ENCODE measurements around the gene PDZD4. TPM values are rescaled to one million over a fixed set of nuclear protein-coding genes. Genes with fewer than 3 reads are reported as not detected.

Gene PDZD4, protein sequence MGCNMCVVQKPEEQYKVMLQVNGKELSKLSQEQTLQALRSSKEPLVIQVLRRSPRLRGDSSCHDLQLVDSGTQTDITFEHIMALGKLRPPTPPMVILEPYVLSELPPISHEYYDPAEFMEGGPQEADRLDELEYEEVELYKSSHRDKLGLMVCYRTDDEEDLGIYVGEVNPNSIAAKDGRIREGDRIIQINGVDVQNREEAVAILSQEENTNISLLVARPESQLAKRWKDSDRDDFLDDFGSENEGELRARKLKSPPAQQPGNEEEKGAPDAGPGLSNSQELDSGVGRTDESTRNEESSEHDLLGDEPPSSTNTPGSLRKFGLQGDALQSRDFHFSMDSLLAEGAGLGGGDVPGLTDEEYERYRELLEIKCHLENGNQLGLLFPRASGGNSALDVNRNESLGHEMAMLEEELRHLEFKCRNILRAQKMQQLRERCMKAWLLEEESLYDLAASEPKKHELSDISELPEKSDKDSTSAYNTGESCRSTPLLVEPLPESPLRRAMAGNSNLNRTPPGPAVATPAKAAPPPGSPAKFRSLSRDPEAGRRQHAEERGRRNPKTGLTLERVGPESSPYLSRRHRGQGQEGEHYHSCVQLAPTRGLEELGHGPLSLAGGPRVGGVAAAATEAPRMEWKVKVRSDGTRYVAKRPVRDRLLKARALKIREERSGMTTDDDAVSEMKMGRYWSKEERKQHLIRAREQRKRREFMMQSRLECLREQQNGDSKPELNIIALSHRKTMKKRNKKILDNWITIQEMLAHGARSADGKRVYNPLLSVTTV
- total RNA-seq (10 to 100 TPM in 1 of 5 donors, 1 to 10 TPM in 4; 4.6 to 11.1 (median 6.7) TPM), polyA plus RNA-seq (1 to 10 TPM; 2.1 to 5.5 (median 3.4) TPM)
- long read RNA-seq, donor 1, partial matches to known transcripts, result 0 of 2 reads
- long read RNA-seq, donor 1, other reads (novel, unspliced or antisense), result 0 of 2 reads
- long read RNA-seq, donor 2, partial matches to known transcripts, result 0 of 2 reads
- long read RNA-seq, donor 2, other reads (novel, unspliced or antisense), result 0 of 2 reads
- long read RNA-seq, donor 3, partial matches to known transcripts, result 0 of 1 reads
- long read RNA-seq, donor 3, other reads (novel, unspliced or antisense), result 0 of 1 reads
- long read RNA-seq, donor 4, result 0 reads
- long read RNA-seq, donor 5, partial matches to known transcripts, result 0 of 3 reads
- long read RNA-seq, donor 5, other reads (novel, unspliced or antisense), result 0 of 3 reads
- long read RNA-seq, donor 6, partial matches to known transcripts, result 0 of 2 reads
- long read RNA-seq, donor 6, other reads (novel, unspliced or antisense), result 0 of 2 reads
- long read RNA-seq, donor 7, partial matches to known transcripts, result 0 of 1 reads
- long read RNA-seq, donor 7, other reads (novel, unspliced or antisense), result 0 of 1 reads
- long read RNA-seq, donor 8, partial matches to known transcripts, result 0 of 2 reads
- long read RNA-seq, donor 8, other reads (novel, unspliced or antisense), result 0 of 2 reads
- long read RNA-seq, donor 9, result 0 reads
- long read RNA-seq, donor 10, partial matches to known transcripts, result 0 of 1 reads
- long read RNA-seq, donor 10, other reads (novel, unspliced or antisense), result 0 of 1 reads

DNA sequence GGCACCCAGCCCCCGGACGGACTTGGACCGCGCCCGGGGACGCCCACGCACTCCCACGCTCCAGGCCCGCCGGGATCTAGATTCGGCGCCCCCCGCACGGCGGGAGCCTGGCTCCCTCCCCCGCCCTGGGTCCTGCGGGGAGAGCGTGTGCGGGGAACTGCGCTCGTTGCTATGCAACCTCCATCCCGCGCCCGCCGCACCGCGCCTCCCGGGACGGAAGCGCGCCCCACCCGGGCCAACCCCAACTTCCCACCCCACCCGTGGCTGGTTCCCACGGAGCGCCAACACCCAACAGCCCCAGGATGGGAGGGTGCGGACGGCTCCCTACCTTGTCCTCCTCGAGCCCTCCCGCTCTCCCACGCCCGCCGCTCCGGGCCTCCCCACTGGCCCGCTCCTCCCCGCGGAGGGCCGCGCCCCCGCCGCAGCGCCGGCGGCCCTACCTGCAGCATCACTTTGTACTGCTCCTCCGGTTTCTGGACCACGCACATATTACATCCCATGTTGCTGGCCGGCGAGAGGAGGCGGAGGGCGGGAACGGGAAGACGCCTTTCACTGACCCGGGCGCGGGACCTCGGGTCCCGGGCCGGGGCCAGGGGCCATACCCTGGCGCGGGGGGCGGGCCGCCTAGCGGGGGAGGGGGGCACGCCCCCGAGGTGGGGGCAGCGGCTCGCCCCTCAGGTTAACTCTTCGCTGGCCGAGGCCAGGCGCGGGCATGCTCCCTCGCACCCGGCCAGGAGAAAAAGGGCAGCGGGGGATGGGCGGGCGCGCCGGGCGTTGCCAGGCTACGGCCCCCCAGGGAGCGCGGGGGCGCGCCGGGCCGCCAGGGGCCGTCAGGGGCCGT is at the start of gene PDZD4:
PDZD4 (minus strand) TSS at position 746 of the 841 bp plus-strand sequence; CDS start at position 500, 246 bp downstream.
- 0 to 33% (median 5%) methylated on average over 17 to 90 of the region's 97 CpGs for WGBS, 5 donors
- peaks cover 4 to 25% (median 24%) of the 10 kb centered on the region in 4 donors for H3K4me1 ChIP-seq
- peaks cover 0 to 53% (median 43%) of the 10 kb centered on the region in 3 donors for H3K27me3 ChIP-seq
- H3K4me3 ChIP-seq, result peak within 1 kb of the TSS; percentile 46 to 55 (median 50)
- peak within 1 kb of the TSS in 1 of 5 donors; percentile 42 for H3K27ac ChIP-seq
- intact Hi-C loops (cut with DNase I; ENCODE audit: low total_unique reads), result no loop called here
- TF ChIP-seq EP300 (IDR thresholded peaks at IDR 0.05) (no peak), POLR2A (IDR thresholded peaks at IDR 0.05) (no peak), POLR2AphosphoS5 (IDR thresholded peaks at IDR 0.05) (no peak)
- TF ChIP-seq, protein P1, sequence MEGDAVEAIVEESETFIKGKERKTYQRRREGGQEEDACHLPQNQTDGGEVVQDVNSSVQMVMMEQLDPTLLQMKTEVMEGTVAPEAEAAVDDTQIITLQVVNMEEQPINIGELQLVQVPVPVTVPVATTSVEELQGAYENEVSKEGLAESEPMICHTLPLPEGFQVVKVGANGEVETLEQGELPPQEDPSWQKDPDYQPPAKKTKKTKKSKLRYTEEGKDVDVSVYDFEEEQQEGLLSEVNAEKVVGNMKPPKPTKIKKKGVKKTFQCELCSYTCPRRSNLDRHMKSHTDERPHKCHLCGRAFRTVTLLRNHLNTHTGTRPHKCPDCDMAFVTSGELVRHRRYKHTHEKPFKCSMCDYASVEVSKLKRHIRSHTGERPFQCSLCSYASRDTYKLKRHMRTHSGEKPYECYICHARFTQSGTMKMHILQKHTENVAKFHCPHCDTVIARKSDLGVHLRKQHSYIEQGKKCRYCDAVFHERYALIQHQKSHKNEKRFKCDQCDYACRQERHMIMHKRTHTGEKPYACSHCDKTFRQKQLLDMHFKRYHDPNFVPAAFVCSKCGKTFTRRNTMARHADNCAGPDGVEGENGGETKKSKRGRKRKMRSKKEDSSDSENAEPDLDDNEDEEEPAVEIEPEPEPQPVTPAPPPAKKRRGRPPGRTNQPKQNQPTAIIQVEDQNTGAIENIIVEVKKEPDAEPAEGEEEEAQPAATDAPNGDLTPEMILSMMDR (IDR thresholded peaks at IDR 0.05), result no peak
- peak in 1 of 2 donors; percentile 32 for DNase-seq
- H3K36me3 ChIP-seq, result no peaks in the 10 kb centered on the region
- peaks cover 0 to 26% (median 5%) of the 10 kb centered on the region in 4 donors for H3K9me3 ChIP-seq

GRCh38 chrX:153879741-153880439 is 49.5 kb upstream of the PDZD4 start:
- no peak overlapping the region for H3K27ac ChIP-seq
- peaks cover 0 to under 1% (median 0%) of the 10 kb centered on the region in 4 donors for H3K4me1 ChIP-seq
- H3K36me3 ChIP-seq, result no peaks in the 10 kb centered on the region
- intact Hi-C loops (cut with DNase I; ENCODE audit: low total_unique reads), result no loop called here
- no peak for DNase-seq
- H3K27me3 ChIP-seq, result peaks cover 28 to 90% (median 79%) of the 10 kb centered on the region in 3 donors
- WGBS, 5 donors, result 49 to 74% (median 55%) methylated on average over 10 to 12 of the region's 12 CpGs
- TF ChIP-seq POLR2A (IDR thresholded peaks at IDR 0.05), result no peak
- no peak for TF ChIP-seq POLR2AphosphoS5 (IDR thresholded peaks at IDR 0.05)
- TF ChIP-seq EP300 (IDR thresholded peaks at IDR 0.05), result no peak
- TF ChIP-seq, protein P1 (IDR thresholded peaks at IDR 0.05), result no peak
- H3K9me3 ChIP-seq, result no peaks in the 10 kb centered on the region
- H3K4me3 ChIP-seq, result no peak overlapping the region

- Histone ChIP-seq H3K4me3 (no peak overlapping the region), H3K27ac (no peak overlapping the region), H3K9me3 (no peaks in the 10 kb centered on the region), H3K27me3 (peaks cover 22 to 83% (median 71%) of the 10 kb centered on the region in 3 donors), H3K4me1 (no peaks in the 10 kb centered on the region), H3K36me3 (no peaks in the 10 kb centered on the region)
- WGBS, 5 donors, result 4 to 24% (median 6%) methylated on average over 26 to 28 of the region's 28 CpGs
- peak in 1 of 2 donors; percentile 51 for DNase-seq
- TF ChIP-seq EP300 (IDR thresholded peaks at IDR 0.05), result no peak
- TF ChIP-seq POLR2A (IDR thresholded peaks at IDR 0.05), result no peak
- no peak for TF ChIP-seq POLR2AphosphoS5 (IDR thresholded peaks at IDR 0.05)
- TF ChIP-seq, protein P1 (IDR thresholded peaks at IDR 0.05), result no peak
- intact Hi-C loops (cut with DNase I; ENCODE audit: low total_unique reads), result no loop called here
Measured at GRCh38 chrX:153878969-153879653, 48.8 kb upstream of the PDZD4 start.

Data from stomach (tissue), 19 donors.